Activated naive CD8-positive, alpha-beta T cell treated with anti-CD3 and anti-CD28 coated beads for 36 hours (primary cell): ENCODE data around the gene ERLEC1. TPM values are rescaled to one million over a fixed set of nuclear protein-coding genes. Genes with fewer than 3 reads are reported as not detected.

Source experiments
- DNase-seq: peaks from one replicate; pipeline ENCODE4 v3.0.0; 2021
- H3K27ac Mint-ChIP-seq: one replicate; pipeline ENCODE4 v1.8.0; 2022; ENCODE audit warnings: mild to moderate bottlenecking, moderate library complexity, mixed read lengths
- H3K27me3 Mint-ChIP-seq: one replicate; pipeline ENCODE4 v1.8.0; 2022; ENCODE audit warnings: mild to moderate bottlenecking, mixed read lengths
- H3K36me3 Mint-ChIP-seq: one replicate; pipeline ENCODE4 v1.8.0; 2021; ENCODE audit warnings: mild to moderate bottlenecking, mixed read lengths
- H3K4me1 Mint-ChIP-seq: one replicate; pipeline ENCODE4 v1.8.0; 2021; ENCODE audit warnings: mixed read lengths
- H3K4me3 Mint-ChIP-seq: one replicate; pipeline ENCODE4 v1.8.0; 2022; ENCODE audit warnings: mild to moderate bottlenecking, moderate library complexity, mixed read lengths
- H3K9me3 Mint-ChIP-seq: one replicate; pipeline ENCODE4 v1.8.0; 2022; ENCODE audit warnings: mixed read lengths
- total RNA-seq, 2 experiments: library from RNA; stranded (reverse); gene quantifications; one replicate each; pipeline ENCODE4 v1.2.3, GENCODE V29; 2021

The ERLEC1 gene
- total RNA-seq, 2 experiments from 2014 or later, result 17.5 to 18.6 TPM

GRCh38 chr2:53867773-53868172 is 80.9 kb downstream of the ERLEC1 start:
- H3K27me3 Mint-ChIP-seq, result no peaks in the 10 kb centered on the region
- no peak for DNase-seq
- peaks cover 2% of the 10 kb centered on the region for H3K4me1 Mint-ChIP-seq
- H3K36me3 Mint-ChIP-seq, result peaks cover 15% of the 10 kb centered on the region
- no peak overlapping the region for H3K4me3 Mint-ChIP-seq
- H3K9me3 Mint-ChIP-seq, result no peaks in the 10 kb centered on the region
- no peak overlapping the region for H3K27ac Mint-ChIP-seq

Other genes with a start within 250 kb of the ERLEC1 start
- gene CHAC2, start 19.2 kb upstream of the ERLEC1 start, total RNA-seq, result 10 to 100 TPM; 28.0 to 29.6 TPM
- 10 to 100 TPM; 18.6 to 19.6 TPM for gene ASB3, start 91 bp upstream of the ERLEC1 start, total RNA-seq
- 1 to 10 TPM; 1.4 to 1.8 TPM for gene GPR75, start 72.9 kb downstream of the ERLEC1 start, total RNA-seq
- gene PSME4, start 183.9 kb downstream of the ERLEC1 start, total RNA-seq, result 10 to 100 TPM; 51.8 to 56.0 TPM